ENCODE measurements around the gene TTC23.

The TTC23 gene

DNA sequence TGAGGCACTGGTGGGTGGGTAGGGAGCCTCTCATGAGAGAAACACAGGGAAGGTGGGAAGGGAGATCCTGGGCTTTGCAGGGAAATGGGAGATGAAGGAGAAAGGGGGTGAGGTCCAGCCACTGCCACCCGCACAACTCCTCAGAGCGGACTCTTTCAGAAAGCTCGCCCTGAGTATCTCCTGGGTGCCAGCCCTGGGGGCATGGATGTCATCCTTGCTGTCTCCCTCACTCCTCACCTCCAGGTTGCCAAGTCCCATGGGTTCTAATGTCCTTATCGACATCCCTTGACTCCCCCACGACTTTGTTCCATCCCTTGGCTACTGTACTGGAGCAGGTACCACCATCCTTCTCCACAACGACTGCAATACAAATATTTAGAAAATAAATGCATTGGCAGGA, 103.6 kb downstream of the TTC23 start:
- Histone ChIP-seq H3K4me3 (replicated peaks; ENCODE audit: insufficient read depth, low read length) (no peak overlapping the region), H3K27ac (replicated peaks) (no peak overlapping the region), H3K27me3 (ENCODE audit: insufficient read depth, poor library complexity, severe bottlenecking) (no peaks in the 10 kb centered on the region)
- DNase-seq (ENCODE audit: low read depth in 1 of 2, low spot score in 1 of 2), result no peak
- TF ChIP-seq POLR2AphosphoS5 (IDR thresholded peaks at IDR 0.05; ENCODE audit: low read depth), result no peak
- no peak for TF ChIP-seq GABPA (IDR thresholded peaks at IDR 0.05; ENCODE audit: low read depth)
- TF ChIP-seq, protein P1, sequence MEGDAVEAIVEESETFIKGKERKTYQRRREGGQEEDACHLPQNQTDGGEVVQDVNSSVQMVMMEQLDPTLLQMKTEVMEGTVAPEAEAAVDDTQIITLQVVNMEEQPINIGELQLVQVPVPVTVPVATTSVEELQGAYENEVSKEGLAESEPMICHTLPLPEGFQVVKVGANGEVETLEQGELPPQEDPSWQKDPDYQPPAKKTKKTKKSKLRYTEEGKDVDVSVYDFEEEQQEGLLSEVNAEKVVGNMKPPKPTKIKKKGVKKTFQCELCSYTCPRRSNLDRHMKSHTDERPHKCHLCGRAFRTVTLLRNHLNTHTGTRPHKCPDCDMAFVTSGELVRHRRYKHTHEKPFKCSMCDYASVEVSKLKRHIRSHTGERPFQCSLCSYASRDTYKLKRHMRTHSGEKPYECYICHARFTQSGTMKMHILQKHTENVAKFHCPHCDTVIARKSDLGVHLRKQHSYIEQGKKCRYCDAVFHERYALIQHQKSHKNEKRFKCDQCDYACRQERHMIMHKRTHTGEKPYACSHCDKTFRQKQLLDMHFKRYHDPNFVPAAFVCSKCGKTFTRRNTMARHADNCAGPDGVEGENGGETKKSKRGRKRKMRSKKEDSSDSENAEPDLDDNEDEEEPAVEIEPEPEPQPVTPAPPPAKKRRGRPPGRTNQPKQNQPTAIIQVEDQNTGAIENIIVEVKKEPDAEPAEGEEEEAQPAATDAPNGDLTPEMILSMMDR (IDR thresholded peaks at IDR 0.05; ENCODE audit: insufficient read depth, low read length), result no peak
- TF ChIP-seq SPI1 (IDR thresholded peaks at IDR 0.05; ENCODE audit: borderline replicate concordance, low read depth), result no peak
- TF ChIP-seq, protein P2, sequence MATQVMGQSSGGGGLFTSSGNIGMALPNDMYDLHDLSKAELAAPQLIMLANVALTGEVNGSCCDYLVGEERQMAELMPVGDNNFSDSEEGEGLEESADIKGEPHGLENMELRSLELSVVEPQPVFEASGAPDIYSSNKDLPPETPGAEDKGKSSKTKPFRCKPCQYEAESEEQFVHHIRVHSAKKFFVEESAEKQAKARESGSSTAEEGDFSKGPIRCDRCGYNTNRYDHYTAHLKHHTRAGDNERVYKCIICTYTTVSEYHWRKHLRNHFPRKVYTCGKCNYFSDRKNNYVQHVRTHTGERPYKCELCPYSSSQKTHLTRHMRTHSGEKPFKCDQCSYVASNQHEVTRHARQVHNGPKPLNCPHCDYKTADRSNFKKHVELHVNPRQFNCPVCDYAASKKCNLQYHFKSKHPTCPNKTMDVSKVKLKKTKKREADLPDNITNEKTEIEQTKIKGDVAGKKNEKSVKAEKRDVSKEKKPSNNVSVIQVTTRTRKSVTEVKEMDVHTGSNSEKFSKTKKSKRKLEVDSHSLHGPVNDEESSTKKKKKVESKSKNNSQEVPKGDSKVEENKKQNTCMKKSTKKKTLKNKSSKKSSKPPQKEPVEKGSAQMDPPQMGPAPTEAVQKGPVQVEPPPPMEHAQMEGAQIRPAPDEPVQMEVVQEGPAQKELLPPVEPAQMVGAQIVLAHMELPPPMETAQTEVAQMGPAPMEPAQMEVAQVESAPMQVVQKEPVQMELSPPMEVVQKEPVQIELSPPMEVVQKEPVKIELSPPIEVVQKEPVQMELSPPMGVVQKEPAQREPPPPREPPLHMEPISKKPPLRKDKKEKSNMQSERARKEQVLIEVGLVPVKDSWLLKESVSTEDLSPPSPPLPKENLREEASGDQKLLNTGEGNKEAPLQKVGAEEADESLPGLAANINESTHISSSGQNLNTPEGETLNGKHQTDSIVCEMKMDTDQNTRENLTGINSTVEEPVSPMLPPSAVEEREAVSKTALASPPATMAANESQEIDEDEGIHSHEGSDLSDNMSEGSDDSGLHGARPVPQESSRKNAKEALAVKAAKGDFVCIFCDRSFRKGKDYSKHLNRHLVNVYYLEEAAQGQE (IDR thresholded peaks at IDR 0.05; ENCODE audit: insufficient replicate concordance, low read depth), result no peak

DNA sequence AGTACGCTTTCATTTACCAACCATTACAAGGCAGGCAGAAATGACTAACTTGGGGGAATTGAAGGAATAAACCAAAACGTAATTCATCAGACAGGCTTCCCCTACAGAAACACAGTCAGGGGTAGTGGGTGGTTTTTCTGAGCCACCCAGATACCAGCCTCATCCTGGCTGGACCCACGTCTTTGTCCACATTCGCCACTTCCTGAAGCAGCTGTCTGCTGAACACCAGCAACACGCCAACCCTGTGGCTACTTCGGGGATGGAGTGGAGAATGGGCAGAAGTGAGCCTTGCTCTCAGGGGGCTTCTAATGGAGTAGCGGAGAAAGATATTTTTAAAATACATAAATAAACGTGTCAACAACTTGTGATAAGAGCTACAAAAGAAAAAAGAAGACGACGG, 104.4 kb downstream of the TTC23 start:
- H3K27me3 ChIP-seq (ENCODE audit: insufficient read depth, poor library complexity, severe bottlenecking), result no peaks in the 10 kb centered on the region
- DNase-seq (ENCODE audit: low read depth in 1 of 2, low spot score in 1 of 2), result no peak
- H3K4me3 ChIP-seq (replicated peaks; ENCODE audit: insufficient read depth, low read length), result no peak overlapping the region
- H3K27ac ChIP-seq (replicated peaks), result no peak overlapping the region
- TF ChIP-seq SPI1 (IDR thresholded peaks at IDR 0.05; ENCODE audit: borderline replicate concordance, low read depth) (no peak), POLR2AphosphoS5 (IDR thresholded peaks at IDR 0.05; ENCODE audit: low read depth) (no peak), GABPA (IDR thresholded peaks at IDR 0.05; ENCODE audit: low read depth) (no peak)
- TF ChIP-seq, protein P2 (IDR thresholded peaks at IDR 0.05; ENCODE audit: insufficient replicate concordance, low read depth), result no peak
- TF ChIP-seq, protein P1 (IDR thresholded peaks at IDR 0.05; ENCODE audit: insufficient read depth, low read length), result no peak

DNA sequence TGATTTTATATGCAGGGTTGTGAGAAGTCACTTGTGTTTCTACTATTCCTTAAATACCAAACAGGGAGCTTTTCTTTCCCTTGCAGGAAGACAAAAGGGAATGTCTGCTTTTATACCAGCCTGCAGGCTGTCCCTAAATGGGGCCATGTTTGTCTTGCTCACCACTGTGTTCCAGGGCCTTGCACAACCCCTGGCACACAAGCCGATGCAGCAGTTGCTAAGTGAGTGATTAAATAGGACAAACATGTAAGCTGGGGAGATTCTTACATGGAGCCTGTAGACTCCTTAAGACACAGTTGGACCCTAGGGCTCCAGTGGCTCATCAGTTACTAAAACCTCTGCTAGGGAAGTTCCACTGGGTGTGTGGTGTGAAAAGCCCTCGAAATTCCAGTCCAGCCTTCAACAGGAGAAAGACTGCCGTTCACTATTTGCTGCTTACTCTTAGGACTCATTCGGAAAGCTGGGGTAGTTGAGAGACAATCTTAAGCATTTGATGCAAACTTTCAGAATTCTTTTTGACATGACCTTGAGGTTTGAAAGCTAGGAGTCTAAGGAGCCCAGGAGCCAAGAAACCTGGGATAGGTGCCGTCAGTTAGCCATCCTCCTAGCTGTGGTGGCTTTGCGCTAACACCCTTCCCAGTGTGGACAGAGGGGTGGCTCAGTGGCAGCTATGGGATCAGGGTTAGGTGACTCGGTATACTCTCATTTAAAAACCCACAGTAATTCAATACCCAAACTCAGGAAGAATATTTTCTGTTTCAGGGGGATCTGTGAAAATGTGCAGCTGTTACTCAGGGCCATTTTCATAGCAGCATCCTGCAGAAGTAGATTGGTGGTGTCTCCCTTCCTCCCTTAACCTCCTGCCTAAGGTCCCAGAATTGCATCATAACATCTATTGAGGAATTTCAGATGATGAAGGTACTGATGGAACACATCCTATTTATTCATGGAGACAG, 105.4 kb downstream of the TTC23 start:
- TF ChIP-seq POLR2AphosphoS5 (IDR thresholded peaks at IDR 0.05; ENCODE audit: low read depth) (no peak), GABPA (IDR thresholded peaks at IDR 0.05; ENCODE audit: low read depth) (no peak), SPI1 (IDR thresholded peaks at IDR 0.05; ENCODE audit: borderline replicate concordance, low read depth) (no peak)
- TF ChIP-seq, protein P2 (IDR thresholded peaks at IDR 0.05; ENCODE audit: insufficient replicate concordance, low read depth), result no peak
- TF ChIP-seq, protein P1 (IDR thresholded peaks at IDR 0.05; ENCODE audit: insufficient read depth, low read length), result no peak
- Histone ChIP-seq H3K27ac (replicated peaks) (no peak overlapping the region), H3K4me3 (replicated peaks; ENCODE audit: insufficient read depth, low read length) (no peak overlapping the region), H3K27me3 (ENCODE audit: insufficient read depth, poor library complexity, severe bottlenecking) (no peaks in the 10 kb centered on the region)
- DNase-seq (ENCODE audit: low read depth in 1 of 2, low spot score in 1 of 2), result no peak
